Right ventricle myocardium superior (tissue), 1 donor: ENCODE measurements around the gene PPP1R3G. TPM values are rescaled to one million over a fixed set of nuclear protein-coding genes. Genes with fewer than 3 reads are reported as not detected.

Source experiments
- ATAC-seq: fragments of 200-7000 bp; cut with Tn5 transposase; one replicate; pipeline ENCODE4 v1.9.1; 2020; ENCODE audit warnings: mild to moderate bottlenecking; ENCODE audit not compliant: poor library complexity
- DNase-seq: peaks from one replicate; pipeline ENCODE4 v3.0.0-alpha.2; 2020
- intact Hi-C: fragments of 100-400 bp; cut with DNase I; formaldehyde crosslinking; loops from one replicate; pipeline ENCODE4 v1.11.2; 2022
- total RNA-seq: library from RNA; stranded (reverse); fragmentation: NEBNext Ultra II Directional; extraction: Animal tissue kit (Norgen Biotek cat#: 25700); gene quantifications from one replicate; pipeline ENCODE4 v1.2.1, GENCODE V29; 2021
- donor health status: DM: no; HTN: yes; CAD: no; lungs with severe emphysema.

Gene PPP1R3G
- total RNA-seq, 1 donor from 2014 or later: 14.2 TPM

DNA sequence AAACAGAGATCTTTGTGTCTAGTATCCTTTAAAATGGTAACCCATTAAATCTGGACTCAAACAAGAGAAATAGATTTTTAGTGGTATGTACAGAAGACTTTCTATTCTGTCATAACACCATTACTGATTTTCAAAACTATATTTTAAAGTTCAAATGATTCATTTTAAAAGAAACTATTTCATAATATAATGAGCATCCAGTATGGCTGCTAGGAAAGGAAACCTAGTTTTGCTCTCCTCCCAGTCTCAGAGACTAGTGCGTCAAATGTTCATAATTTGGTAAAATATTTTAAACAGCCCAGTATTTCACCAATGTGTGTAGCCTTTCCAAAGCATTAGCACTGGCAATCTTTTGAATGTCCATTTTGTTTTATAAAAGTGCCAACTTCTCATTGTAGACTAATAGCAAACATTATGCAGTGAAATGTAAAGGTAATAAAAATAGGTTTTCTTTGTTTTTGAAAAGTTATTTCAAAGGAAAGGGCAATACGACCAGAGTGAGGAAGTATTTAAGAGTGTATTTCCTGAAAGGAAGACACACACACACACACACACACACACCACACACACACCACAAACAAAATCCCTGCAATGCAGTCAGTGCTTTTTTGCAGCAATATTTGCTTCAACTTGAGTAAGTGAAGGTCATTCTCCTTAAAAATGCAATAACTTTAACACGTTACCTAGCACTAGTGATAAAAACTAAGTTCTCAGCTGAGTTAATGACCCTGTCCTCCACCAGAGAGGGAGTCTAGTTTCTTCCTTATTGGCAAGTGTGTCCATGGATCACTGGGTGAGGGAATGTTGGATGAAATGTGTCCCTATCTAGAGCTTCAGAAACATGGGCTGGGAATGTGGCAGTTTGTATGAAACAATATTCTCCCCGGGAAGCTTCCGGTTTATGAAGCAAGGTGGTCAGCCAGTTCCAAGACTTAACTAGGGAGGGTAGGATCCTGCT lies 4.6 kb downstream of the PPP1R3G start:
- ATAC-seq (no peak), DNase-seq (no peak)
- intact Hi-C loops: no loop called here

DNA sequence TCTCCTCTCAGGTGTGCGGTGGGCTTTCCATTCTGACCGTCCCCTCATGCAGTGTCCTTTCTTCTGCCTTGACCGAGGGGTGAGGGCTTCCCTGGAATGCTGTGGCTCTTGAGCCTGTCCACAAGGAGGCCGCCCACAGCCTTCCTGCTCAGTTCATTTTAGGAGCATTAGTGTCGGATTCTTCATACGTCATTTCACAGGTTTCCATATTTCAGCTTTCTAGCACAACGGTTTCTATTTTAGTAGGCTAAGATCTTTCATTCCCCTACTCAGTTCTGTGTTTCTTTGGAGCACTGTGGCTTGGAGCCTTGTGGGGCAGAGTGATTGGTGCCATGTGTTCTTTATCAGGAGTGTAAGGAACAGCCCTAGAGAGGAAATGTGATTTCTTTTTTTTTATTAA lies 5.5 kb downstream of the PPP1R3G start:
- ATAC-seq (no peak), DNase-seq (no peak)
- intact Hi-C loops: no loop called here

DNA sequence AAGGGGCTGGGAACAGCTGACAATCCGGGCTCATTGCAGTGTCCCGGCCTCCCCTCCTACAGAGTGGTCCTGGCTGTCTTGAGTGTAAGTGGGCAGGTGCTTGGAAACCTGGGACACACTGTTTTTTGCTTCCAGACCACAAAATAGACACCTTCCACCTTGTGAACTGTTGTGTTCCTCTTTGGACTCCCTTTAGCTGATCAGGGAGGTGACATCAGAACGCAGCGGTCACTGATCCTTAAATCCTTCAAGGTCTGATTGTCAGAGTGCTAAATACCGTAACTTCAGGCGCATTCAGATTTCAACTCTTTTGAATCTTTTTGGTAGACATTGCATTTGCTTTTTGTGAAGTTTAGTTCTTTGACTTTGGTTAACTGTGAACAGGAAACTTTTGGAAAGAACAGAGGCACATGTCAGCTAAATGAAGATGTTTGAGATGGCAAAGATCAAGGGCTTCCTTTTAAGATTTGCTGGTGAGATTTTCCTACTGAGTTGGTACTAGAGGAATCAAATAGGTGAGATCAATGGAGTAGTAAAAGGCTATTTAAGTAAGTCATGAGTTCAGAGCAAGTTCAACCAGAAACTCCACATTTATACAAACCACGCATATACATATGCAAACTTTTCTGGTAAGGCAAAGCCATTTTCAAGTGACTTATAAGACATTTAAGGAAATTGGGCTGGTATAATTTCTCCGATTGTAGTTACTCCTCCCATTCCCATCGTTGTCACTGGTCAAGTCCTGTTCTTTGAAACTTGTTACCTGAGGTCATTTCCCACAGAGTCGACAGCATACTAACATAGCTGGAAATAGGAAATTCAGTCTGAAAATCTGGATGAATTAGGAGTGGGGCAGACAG lies 6.3 kb downstream of the PPP1R3G start:
- DNase-seq: no peak
- intact Hi-C loops: no loop called here
- ATAC-seq: no peak

DNA sequence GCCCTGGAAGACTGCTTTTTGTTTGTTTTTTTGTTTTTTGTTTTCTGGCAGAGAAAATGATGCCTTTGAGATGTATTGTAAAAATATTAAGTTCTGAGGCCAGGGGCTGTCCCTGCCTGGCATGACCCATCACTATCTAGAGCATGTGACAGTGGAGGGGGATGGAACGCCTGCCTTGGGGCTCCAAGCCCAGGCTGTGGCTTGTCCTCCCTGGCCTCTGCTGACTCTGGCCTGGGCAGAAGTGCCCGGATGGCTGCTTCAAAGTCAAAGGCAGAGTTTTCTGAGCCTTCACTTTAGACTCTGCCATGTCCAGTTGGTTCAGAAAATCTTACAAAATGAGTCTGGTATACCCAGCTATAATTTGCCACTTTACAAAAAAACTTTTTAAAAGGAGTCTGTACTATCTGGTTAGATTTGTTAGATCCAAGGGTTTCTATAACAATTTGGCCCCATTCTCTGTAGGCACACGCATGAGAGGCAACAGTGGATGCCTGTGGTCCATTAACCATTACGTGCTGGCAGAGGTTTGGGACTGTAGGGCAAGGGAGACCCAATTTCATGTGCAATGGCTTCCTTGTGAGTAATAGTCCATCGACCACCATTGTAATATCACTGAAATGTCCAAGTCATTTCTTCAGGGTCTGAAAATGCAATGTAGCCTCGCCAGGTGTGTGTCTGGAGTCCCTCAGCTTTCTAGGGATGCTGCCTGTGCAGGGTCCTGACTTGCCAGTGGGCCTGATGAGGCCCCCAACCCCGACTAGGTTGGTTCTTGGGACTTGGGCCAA lies 8.3 kb downstream of the PPP1R3G start:
- DNase-seq: no peak
- ATAC-seq: peak; percentile 61
- intact Hi-C loops: no loop called here

DNA sequence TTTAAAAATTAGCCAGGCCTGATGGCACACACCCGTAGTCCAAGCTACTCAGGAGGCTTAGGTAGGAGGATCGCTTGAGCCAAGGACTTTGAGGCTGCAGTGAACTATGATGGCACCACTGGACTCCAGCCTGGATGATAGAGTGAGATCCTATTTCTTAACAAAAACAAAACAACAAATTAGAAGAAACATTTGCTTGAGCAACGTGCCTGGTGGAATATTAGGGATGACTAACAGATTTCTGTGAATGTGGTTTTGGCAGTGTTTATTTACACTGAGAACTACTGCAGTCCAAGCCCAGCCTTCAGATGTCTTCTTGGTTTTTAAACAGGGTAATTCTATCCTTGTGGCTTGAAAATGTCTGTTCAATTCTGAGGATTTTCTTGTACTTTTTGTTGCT lies 9.2 kb downstream of the PPP1R3G start:
- ATAC-seq (no peak), DNase-seq (no peak)
- intact Hi-C loops: no loop called here

DNA sequence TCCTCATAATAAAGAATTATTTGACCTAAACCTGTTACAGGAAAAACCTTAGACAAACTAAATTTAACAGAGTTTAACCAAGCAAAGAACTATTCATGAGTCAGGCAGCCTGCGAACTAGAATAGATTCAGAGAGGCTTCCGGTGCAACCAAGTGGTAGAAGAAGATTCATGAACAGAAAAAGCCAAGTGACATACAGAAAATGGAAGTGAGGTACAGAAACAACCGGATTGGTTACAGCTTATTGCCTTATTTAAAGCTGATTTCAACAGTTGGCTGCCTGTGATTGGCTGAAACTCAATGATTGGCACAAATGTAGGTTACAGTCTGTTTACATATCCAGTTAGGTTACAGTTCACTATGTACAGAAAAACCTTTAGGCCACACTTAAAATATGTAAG lies 10.1 kb downstream of the PPP1R3G start:
- no peak for DNase-seq
- intact Hi-C loops: no loop called here
- ATAC-seq: no peak

DNA sequence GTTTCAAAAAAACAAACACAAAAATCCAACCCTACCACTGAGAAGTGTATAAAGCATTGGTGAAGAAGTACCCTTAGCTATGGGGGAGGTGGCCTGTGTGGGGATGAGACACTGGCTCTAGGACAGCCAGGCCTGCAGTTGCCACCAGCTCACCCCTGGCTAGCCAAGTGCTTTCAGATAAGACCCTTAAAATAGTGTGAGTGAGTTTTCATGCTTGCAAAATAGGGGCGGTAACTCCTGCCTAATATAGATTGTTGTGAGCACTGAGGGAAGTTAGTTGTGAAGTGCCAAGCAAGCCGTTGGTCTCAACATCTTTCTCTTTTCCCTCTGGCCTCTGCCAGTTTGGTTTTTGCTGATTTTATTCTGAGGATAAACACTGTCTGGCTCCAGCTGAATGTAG lies 11.3 kb downstream of the PPP1R3G start:
- ATAC-seq: peak; percentile 91
- intact Hi-C loops: no loop called here
- DNase-seq: peak; percentile 69

DNA sequence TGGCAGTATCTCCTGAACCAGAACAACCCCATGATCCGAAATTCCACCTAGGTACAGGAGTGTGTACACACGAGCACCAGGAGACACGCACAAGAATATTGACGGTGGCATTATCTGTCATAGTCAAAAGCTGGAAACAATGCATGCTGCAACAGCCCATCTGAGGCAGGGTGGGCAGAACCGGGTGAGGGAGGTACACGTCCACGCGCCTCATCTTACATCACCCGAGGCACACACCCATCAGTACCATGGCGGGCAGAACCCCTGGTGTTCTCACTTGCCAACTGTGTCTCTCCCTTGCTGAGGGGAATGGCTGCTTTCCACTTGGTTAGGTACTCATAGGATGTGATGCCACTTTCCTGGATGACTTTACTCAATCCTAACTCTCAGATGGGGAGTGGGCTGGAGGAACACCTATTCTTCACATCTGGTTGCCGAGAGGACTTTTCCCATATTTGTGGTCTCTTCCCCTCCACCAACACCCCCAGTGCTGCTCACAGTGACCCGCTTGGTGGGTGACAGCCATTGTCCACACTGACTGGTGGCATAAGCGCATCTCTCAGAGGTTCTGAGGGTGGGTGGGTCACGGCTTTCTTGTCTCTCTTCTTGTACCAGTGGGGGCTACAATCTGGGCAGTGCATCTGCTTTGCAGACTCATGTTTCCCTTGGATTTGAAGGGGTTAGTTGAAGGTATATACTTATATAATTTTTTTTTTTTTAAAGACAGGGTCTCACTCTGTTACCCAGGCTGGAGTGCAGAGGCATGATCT lies 13.5 kb downstream of the PPP1R3G start:
- DNase-seq (no peak), ATAC-seq (no peak)
- intact Hi-C loops: no loop called here

DNA sequence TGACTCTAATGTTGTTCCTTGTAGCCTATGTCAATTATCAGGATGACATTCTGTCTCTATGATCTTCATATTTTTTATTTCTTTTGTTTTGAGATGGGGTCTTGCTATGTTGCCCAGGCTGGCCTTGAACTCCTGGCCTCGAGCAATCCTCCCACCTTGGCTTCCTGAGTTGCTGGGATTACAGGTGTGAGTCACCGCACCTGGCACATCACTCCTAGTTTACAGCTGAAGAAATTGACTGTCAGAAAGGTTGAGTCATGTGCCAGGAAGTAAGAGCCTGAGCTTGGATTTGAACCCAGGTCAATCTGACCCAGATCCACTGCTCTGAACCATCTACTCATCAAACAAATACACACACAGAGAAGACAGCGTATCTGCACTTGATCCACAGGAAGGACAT lies 14.4 kb downstream of the PPP1R3G start:
- DNase-seq (no peak), ATAC-seq (no peak)
- intact Hi-C loops: no loop called here

DNA sequence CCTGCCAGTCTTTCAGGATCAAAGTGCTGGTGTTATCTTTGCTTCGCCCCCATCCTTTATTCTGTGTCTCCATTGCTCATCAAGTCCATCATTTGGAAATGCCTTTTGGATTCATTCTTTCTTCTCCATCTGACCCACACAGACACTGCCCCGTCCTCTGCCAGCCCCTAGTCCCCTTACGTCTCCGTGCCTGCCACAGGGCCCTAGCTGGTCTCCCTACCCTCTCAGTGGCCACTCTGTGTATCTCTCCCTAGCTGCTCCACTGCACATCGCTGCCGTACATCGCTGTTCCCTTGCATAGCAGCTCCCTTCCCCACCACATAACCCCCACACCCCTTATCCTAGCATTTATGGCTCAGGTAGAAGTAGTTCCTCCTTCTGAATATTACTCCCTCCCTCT lies 15.7 kb downstream of the PPP1R3G start:
- ATAC-seq (no peak), DNase-seq (no peak)
- intact Hi-C loops: no loop called here

DNA sequence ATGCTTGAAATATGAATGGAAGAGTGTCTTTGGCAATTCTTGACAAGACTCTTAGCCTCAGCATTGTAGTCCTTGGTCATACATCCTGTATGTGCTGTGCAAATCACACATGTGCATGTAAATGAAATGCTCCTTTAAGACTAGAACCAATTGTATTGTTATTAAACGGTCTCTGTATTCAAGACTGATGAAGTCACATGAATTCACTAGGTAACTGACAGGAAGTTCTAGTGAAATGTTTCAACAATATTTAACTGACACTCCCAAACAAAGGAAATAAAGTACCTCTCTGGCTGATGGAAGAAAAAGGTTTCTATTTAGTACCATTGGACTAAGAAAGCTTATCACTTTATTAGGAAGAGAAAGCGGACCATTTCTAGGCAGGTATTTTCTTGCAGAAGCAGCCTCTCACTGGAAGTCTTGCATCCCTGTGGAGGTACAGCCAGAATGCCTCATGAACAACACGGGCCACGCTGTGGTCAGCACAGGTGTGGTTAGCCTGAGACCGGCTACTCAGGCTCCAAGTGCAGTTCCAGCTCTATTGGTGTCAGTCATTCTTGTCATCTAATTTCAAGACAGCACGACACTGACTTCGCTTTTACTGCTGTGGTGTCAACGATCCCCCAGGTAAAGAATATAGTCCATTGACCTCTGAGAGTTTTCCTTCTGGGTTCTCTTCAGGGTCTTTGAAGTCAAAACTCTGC lies 17.3 kb downstream of the PPP1R3G start:
- intact Hi-C loops: no loop called here
- ATAC-seq (no peak), DNase-seq (no peak)

DNA sequence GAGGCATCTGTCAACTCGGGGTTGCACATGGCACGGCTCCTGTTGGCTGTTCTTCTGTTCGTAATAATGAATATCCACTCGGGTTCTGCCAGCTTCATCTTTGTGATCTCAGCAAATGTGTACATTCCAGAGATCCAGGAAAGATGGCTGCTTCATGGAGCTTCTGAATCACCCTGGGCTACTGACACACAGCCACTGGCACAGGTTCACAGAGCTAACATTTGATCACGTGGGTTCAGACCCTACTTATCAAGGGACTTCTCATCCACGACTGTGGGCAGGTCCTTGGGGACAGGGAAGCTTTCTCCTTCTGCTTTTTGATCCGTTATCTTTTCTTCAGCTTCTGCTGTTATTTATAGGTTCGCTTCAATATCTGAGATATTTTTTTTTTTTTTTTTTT lies 18.1 kb downstream of the PPP1R3G start:
- no peak for ATAC-seq
- no peak for DNase-seq
- intact Hi-C loops: no loop called here

DNA sequence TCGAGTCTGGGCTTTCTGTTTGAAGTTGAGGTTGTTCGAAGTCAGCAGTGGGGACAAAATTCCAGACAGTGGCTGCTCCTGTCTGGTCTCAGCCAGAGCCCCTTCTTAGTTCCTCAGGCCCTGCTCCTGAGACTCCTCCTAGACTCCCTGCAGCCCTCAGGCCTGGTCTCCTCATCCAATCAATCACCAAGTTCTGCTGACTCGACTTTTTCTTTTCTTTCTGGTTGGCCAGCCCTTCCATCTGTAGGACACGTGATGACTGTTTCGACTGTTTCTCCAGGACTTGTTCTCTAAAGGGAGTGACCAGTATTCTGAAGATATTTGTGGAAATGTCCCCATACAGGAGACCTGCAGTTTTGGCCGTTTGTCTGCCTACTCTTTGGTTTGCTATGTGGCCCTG lies 19.5 kb downstream of the PPP1R3G start:
- no peak for ATAC-seq

DNA sequence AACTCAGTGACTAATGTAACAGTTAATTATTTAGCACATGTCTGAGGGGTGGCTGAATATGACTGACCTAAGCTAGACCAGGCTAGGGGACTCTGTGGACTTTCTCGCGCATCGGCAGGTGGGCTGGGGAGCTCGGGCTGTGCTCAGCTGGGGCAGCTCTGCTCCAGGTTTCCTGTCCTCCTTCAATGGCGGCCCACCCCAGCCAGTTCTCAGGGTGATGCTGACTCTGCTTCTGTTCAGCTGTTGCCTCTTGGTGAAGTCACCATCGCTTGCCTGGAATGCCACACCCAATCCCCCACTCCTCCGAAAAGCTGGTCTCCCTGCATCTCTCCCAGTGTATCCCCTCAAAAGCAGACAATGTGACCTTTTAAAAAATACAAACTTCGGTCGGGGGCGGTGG lies 20.0 kb downstream of the PPP1R3G start:
- ATAC-seq (no peak), DNase-seq (no peak)
- intact Hi-C loops: no loop called here

More for the DNA sequence above, 19.5 kb downstream of the PPP1R3G start:
- intact Hi-C loops: no loop called here
- no peak for DNase-seq

DNA sequence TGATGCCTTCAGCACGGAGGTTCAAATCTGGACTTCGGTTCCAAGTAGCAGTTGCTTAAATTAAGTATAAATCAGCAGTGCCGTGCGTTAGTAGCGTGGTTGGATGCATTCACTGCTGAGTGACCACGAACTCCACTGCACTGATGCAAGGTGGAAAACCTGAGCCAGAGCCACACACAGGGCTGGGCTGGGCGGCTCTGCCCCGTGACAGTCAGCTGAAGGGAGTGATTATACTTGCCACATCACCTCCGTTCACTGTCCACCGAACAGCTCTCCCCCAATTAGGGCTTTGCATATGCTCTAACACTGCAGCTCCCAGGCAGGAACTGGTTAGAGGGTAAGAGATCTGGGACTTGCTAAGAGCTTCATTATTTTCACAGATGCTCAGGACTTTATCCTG lies 22.2 kb downstream of the PPP1R3G start:
- intact Hi-C loops: no loop called here
- DNase-seq (peak; percentile 61), ATAC-seq (peak; percentile 82)

DNA sequence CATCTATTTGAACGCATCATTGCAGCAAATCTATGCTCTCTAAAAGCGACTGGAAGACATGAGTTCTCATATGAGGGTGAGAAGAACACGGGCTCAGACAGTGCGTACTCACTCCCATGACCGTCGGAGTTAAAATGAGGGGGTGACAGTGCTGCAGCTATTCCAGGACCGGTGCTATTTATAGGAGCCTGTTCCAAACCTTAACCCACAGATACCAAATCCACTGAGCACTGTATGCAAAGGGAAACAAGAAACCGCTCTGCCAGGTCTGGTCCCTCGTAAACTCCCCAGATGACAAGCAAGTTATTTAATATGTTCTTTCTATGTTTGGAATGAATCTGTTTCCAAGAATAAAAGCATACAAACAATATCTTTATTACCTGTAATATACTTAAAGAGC lies 22.9 kb downstream of the PPP1R3G start:
- DNase-seq (no peak), ATAC-seq (peak; percentile 90)
- intact Hi-C loops: no loop called here

DNA sequence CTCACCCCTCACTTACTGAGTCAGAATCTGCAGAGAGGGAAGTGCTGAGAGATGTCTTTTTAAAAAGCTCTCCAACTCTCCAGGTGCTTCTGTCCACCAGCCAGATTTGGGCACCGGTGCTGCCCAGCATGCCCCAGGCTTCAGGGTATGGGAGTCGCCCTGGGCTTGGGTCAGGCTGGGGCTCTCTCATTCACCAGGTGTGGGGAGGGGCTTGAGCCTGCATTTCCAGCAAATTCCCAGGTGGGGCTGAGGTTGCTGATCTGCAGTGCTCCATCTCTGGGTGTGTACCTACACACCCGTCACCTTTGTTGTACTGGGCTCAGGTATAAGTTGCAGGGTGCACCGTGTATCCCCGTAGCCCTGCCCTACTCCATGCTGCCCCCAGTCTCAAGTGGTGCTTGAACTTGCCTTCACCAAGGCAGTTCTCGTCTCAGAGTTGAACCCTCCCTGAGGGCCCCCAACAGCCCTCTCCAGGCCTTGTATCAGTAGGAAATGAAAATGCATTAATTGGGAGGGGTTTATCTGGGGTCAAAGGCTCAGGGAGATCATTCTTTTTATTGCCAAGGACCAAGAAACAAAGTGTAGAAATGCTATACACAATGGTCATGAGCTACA lies 23.5 kb downstream of the PPP1R3G start:
- intact Hi-C loops: no loop called here
- DNase-seq (no peak), ATAC-seq (peak; percentile 38)
